ENCODE results near the gene CYP11A1.
A peak's percentile ranks its signal among the peaks of the same experiment; 100 is the strongest.

DNA sequence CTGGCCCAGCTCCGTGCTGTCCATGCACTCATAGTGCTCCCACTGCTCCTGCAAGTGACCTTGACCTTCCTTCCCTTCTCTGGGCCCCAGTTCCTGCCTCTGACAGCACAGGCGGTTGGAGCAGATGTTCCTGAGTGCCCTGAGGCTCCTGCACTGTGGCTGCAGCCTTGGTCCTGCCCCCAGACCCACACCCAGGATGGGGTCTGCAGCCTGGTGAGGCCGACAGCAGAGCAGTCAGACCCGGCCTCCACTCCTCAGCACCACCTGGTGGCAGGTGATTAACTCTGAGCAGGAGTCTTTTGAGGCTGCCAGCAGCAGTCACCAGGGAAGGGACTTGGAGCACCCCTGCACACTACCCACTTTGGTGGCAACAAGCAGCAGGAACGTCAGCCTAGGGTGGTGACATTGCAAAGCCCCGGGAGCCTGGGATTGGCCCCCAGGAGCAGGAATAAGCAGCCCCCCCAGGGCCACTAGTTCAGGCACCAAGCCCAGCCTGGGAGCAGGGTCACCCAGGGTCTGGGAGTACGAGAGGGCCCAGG is 64.6 kb downstream of the CYP11A1 start:
- TF ChIP-seq CTCF (IDR thresholded peaks at IDR 0.05) (peak in 4 of 6 experiments; percentile 41 to 66 (median 52)), POLR2AphosphoS5 (IDR thresholded peaks at IDR 0.05) (no peak), EP300 (IDR thresholded peaks at IDR 0.05) (no peak), POLR2A (IDR thresholded peaks at IDR 0.05) (no peak)

Measured in upper lobe of left lung (tissue), 4 donors.